Peyer's patch (tissue), 4 donors: ENCODE results near the gene ARHGAP15. TPM values are rescaled to one million over a fixed set of nuclear protein-coding genes. Genes with fewer than 3 reads are reported as not detected.

ENCODE experiments used
- DNase-seq, 3 donors: peaks; one replicate each; pipeline ENCODE4 v3.0.0-alpha.2; 2017 to 2019
- H3K27ac ChIP-seq, 4 donors: fragments of 200-600 bp; sonication (generic); one replicate each; pipeline ENCODE4 v1.5.1; 2016 to 2019
- H3K27me3 ChIP-seq, 2 donors: fragments of 200-600 bp; sonication (generic); one replicate each; pipeline ENCODE4 v1.5.1; 2019
- H3K36me3 ChIP-seq, 3 donors: fragments of 200-600 bp; sonication (generic); one replicate each; pipeline ENCODE4 v1.5.1; 2016 to 2019
- H3K4me1 ChIP-seq, 4 donors: fragments of 200-600 bp; sonication (generic); one replicate each; pipeline ENCODE4 v1.5.1; 2016 to 2019
- H3K4me3 ChIP-seq, 4 donors: fragments of 200-600 bp; sonication (generic); 1 replicate in 3 of 4; 2 replicates in 1 of 4; pipeline ENCODE4 v1.5.1; 2016 to 2019; ENCODE audit warnings: mild to moderate bottlenecking in 1 of 4
- H3K9me3 ChIP-seq, 4 donors: fragments of 200-600 bp; sonication (generic); one replicate each; pipeline ENCODE4 v1.5.1; 2016 to 2019; ENCODE audit warnings: mild to moderate bottlenecking in 1 of 4
- POLR2A ChIP-seq, 2 donors: fragments of 450-650 bp; IDR thresholded peaks; one replicate each; pipeline ENCODE4 v1.5.1; 2017; ENCODE audit warnings: antibody characterized with exemption in 2 of 2, mild to moderate bottlenecking in 2 of 2, moderate library complexity in 2 of 2
- total RNA-seq, 4 donors: library from RNA; depleted of rRNA; stranded (reverse); fragments of >200 nt; gene quantifications; one replicate each; pipeline ENCODE4 v1.1.0, GENCODE V29; 2016
- TF ChIP-seq, protein P1 (sequence below), 6 experiments: fragments of 450-650 bp in 4 of 6; fragments of 200-600 bp in 2 of 6; sonication (generic) in 1 of 6; IDR thresholded peaks; one replicate each; pipeline ENCODE4 v1.5.1; 2017 to 2019; ENCODE audit warnings: antibody characterized with exemption in 6 of 6, mild to moderate bottlenecking in 3 of 6, moderate library complexity in 1 of 6

The ARHGAP15 gene
- total RNA-seq, 4 donors from 2014 or later: 6.7 to 203 (median 12.5) TPM

DNA sequence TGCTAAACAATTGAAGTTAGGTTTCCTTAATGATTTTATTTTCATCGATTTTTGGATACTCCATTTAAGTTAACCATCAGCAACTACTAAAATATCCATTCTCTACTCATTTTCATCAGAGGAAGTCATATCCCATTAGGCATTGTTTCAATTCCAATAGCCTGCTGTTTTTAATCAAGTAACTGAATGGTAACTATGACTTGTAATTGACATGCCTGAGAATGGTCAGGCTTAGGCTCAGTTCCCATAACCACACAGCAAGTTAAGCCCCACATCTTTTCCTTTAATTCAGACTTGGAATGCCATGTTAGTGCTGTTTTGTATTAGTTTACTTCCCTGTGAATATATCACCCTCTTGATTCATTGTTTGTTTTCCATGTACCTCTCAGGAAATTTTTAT lies 398.8 kb downstream of the ARHGAP15 start:
- H3K27me3 ChIP-seq: no peaks in the 10 kb centered on the region
- H3K9me3 ChIP-seq: no peaks in the 10 kb centered on the region
- TF ChIP-seq, protein P1, sequence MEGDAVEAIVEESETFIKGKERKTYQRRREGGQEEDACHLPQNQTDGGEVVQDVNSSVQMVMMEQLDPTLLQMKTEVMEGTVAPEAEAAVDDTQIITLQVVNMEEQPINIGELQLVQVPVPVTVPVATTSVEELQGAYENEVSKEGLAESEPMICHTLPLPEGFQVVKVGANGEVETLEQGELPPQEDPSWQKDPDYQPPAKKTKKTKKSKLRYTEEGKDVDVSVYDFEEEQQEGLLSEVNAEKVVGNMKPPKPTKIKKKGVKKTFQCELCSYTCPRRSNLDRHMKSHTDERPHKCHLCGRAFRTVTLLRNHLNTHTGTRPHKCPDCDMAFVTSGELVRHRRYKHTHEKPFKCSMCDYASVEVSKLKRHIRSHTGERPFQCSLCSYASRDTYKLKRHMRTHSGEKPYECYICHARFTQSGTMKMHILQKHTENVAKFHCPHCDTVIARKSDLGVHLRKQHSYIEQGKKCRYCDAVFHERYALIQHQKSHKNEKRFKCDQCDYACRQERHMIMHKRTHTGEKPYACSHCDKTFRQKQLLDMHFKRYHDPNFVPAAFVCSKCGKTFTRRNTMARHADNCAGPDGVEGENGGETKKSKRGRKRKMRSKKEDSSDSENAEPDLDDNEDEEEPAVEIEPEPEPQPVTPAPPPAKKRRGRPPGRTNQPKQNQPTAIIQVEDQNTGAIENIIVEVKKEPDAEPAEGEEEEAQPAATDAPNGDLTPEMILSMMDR (IDR thresholded peaks at IDR 0.05): no peak
- TF ChIP-seq POLR2A (IDR thresholded peaks at IDR 0.05): no peak
- no peak overlapping the region for H3K4me3 ChIP-seq
- no peak overlapping the region for H3K27ac ChIP-seq
- H3K36me3 ChIP-seq: no peaks in the 10 kb centered on the region
- H3K4me1 ChIP-seq: peaks cover 0 to 5% (median 2%) of the 10 kb centered on the region in 4 donors
- no peak for DNase-seq

DNA sequence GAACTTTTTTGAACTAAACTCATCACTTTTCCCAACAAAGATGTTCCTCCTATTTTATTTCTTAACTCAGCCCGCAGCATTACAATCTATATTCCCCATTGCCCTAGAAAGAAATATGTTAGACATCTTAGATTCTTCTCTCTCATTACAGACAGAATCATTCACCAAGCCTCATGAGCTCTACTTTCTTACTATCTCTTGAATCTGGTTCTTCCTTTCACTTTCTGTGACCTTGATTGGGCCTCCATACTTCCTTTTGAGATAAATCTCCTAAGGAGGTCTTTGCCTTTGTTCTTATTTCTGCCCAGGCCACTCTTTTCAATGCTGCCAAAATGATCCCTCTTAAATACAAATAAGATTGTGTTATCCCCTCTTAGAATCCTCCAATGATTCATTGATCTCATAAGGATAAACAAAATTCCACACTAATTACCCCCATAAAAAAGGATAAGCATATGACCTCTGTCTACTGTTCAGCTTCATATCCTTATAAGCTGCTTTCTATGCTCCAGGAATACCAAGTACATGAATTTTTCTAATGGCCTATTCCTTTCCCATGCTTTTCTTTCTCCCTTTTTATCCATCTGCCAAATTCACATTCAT lies 400.0 kb downstream of the ARHGAP15 start:
- H3K27ac ChIP-seq: no peak overlapping the region
- TF ChIP-seq, protein P1 (IDR thresholded peaks at IDR 0.05): no peak
- TF ChIP-seq POLR2A (IDR thresholded peaks at IDR 0.05): no peak
- H3K4me3 ChIP-seq: no peak overlapping the region
- no peak for DNase-seq
- no peaks in the 10 kb centered on the region for H3K9me3 ChIP-seq
- peaks cover 0 to 5% (median 2%) of the 10 kb centered on the region in 4 donors for H3K4me1 ChIP-seq
- no peaks in the 10 kb centered on the region for H3K27me3 ChIP-seq
- H3K36me3 ChIP-seq: no peaks in the 10 kb centered on the region

- H3K9me3 ChIP-seq: no peaks in the 10 kb centered on the region
- no peaks in the 10 kb centered on the region for H3K27me3 ChIP-seq
- DNase-seq: no peak
- no peak overlapping the region for H3K27ac ChIP-seq
- no peaks in the 10 kb centered on the region for H3K4me1 ChIP-seq
- H3K36me3 ChIP-seq: no peaks in the 10 kb centered on the region
- H3K4me3 ChIP-seq: no peak overlapping the region
- TF ChIP-seq, protein P1 (IDR thresholded peaks at IDR 0.05): no peak
- TF ChIP-seq POLR2A (IDR thresholded peaks at IDR 0.05): no peak
Measured at GRCh38 chr2:143530758-143531157, 401.5 kb downstream of the ARHGAP15 start.

GRCh38 chr2:143532061-143532460 lies 402.8 kb downstream of the ARHGAP15 start:
- DNase-seq: no peak
- no peak overlapping the region for H3K27ac ChIP-seq
- H3K36me3 ChIP-seq: no peaks in the 10 kb centered on the region

GRCh38 chr2:143533846-143534245 lies 404.6 kb downstream of the ARHGAP15 start:
- Histone ChIP-seq H3K9me3 (no peaks in the 10 kb centered on the region), H3K27ac (no peak overlapping the region), H3K4me3 (no peak overlapping the region), H3K36me3 (no peaks in the 10 kb centered on the region), H3K27me3 (no peaks in the 10 kb centered on the region), H3K4me1 (no peaks in the 10 kb centered on the region)
- no peak for DNase-seq
- TF ChIP-seq, protein P1 (IDR thresholded peaks at IDR 0.05): no peak
- TF ChIP-seq POLR2A (IDR thresholded peaks at IDR 0.05): no peak

More at GRCh38 chr2:143532061-143532460, 402.8 kb downstream of the ARHGAP15 start:
- Histone ChIP-seq H3K4me3 (no peak overlapping the region), H3K27me3 (no peaks in the 10 kb centered on the region), H3K4me1 (no peaks in the 10 kb centered on the region), H3K9me3 (no peaks in the 10 kb centered on the region)
- TF ChIP-seq POLR2A (IDR thresholded peaks at IDR 0.05): no peak
- TF ChIP-seq, protein P1 (IDR thresholded peaks at IDR 0.05): no peak
